AG04449 (cell line): ENCODE results near the gene CASP2.

Experiments
- CTCF ChIA-PET: fragments of 350-600 bp; formaldehyde crosslinking; extraction: SDS; loops from one replicate; lab custom pipeline; 2021; ENCODE audit warnings: antibody characterized with exemption; lab: Yijun Ruan, JAX
- POLR2A ChIA-PET: fragments of 400-600, 350-600 bp; formaldehyde crosslinking; extraction: SDS; loops from one replicate; lab custom pipeline; 2020; ENCODE audit warnings: antibody characterized with exemption, inconsistent platforms; lab: Yijun Ruan, JAX
- DNase-seq: peaks from one replicate; pipeline ENCODE4 v3.0.0-alpha.2; 2010; ENCODE audit warnings: low read depth, low spot score
- H3K4me3 ChIP-seq: 2 replicates; pipeline ENCODE4 v1.5.1; 2011; ENCODE audit warnings: low read depth, mild to moderate bottlenecking, control low read depth, low read length
- CTCF ChIP-seq: IDR thresholded peaks from one replicate; pipeline ENCODE4 v1.5.1; 2011; ENCODE audit warnings: mild to moderate bottlenecking, moderate library complexity, low read length, control low read depth, inconsistent platforms; ENCODE audit not compliant: insufficient read depth; ENCODE audit errors: missing control alignments

The CASP2 gene

GRCh38 chr7:143321734-143322133 is 33.6 kb downstream of the CASP2 start:
- no peak for DNase-seq
- ChIA-PET CTCF (interaction anchor here (1.0 kb wide), 1 partner anchor 81 kb away, joined by 3 read pairs; no protein-coding TSS in a partner anchor), POLR2A (no interaction called here)
- H3K4me3 ChIP-seq: no peak overlapping the region
- no peak for TF ChIP-seq CTCF

GRCh38 chr7:143322760-143323633 is 34.8 kb downstream of the CASP2 start:
- POLR2A ChIA-PET: no interaction called here

GRCh38 chr7:143323653-143324052 is 35.5 kb downstream of the CASP2 start:
- no peak for TF ChIP-seq CTCF
- CTCF ChIA-PET: no interaction called here

More at GRCh38 chr7:143322760-143323633, 34.8 kb downstream of the CASP2 start:
- CTCF ChIA-PET: interaction anchor here (1.0 kb wide), 1 partner anchor 18 kb away, joined by 3 read pairs; no protein-coding TSS in a partner anchor
- no peak for DNase-seq
- TF ChIP-seq CTCF: no peak
- H3K4me3 ChIP-seq: no peak overlapping the region

GRCh38 chr7:143325240-143325639 is 37.1 kb downstream of the CASP2 start:
- no peak overlapping the region for H3K4me3 ChIP-seq
- ChIA-PET CTCF (interaction anchor here (0.9 kb wide), 1 partner anchor 20 kb away, joined by 3 read pairs; no protein-coding TSS in a partner anchor), POLR2A (no interaction called here)
- peak; percentile 26 for DNase-seq
- TF ChIP-seq CTCF: no peak

More at GRCh38 chr7:143323653-143324052, 35.5 kb downstream of the CASP2 start:
- no peak overlapping the region for H3K4me3 ChIP-seq
- POLR2A ChIA-PET: no interaction called here
- no peak for DNase-seq

- ChIA-PET POLR2A (interaction anchor here (1.5 kb wide), 1 partner anchor 53 kb away, joined by 4 read pairs; the partner anchor contains the start of gene ZYX), CTCF (interaction anchor here (1.0 to 1.5 kb wide), 3 partner anchors 10 to 88 kb away, joined by 3 to 5 read pairs (median 3); no protein-coding TSS in a partner anchor)
- TF ChIP-seq CTCF: no peak
- no peak for DNase-seq
- no peak overlapping the region for H3K4me3 ChIP-seq
Measured at GRCh38 chr7:143327903-143328302, 39.8 kb downstream of the CASP2 start.
